HEK293 (cell line): Measurements from ENCODE around the gene RNF11.

Experiments used
- CTCF ChIA-PET: fragments of 350-600 bp; formaldehyde crosslinking; extraction: SDS; loops from one replicate; lab custom pipeline; 2021; ENCODE audit warnings: antibody characterized with exemption; lab: Yijun Ruan, JAX
- POLR2A ChIA-PET: fragments of 300-600 bp; formaldehyde crosslinking; extraction: SDS; loops from one replicate; lab custom pipeline; 2020; ENCODE audit warnings: antibody characterized with exemption, inconsistent platforms; lab: Yijun Ruan, JAX
- H3K27ac ChIP-seq: fragments of 200-500 bp; sonication (Bioruptor generic); 2 replicates; pipeline ENCODE4 v1.5.1; 2014; ENCODE audit warnings: low read depth, low read length, control low read depth, inconsistent platforms; ENCODE audit errors: extremely low read depth
- H3K36me3 ChIP-seq, 2 experiments: fragments of 200-500 bp in 1 of 2; sonication (Bioruptor generic) in 1 of 2; 1 replicate in 1 of 2; 2 replicates in 1 of 2; pipeline ENCODE4 v1.5.1; 2014 to 2017; ENCODE audit warnings: inconsistent platforms in 2 of 2, low read length in 2 of 2; ENCODE audit not compliant: control insufficient read depth in 2 of 2, insufficient read depth in 1 of 2
- H3K4me1 ChIP-seq: fragments of 200-500 bp; sonication (Bioruptor generic); 2 replicates; pipeline ENCODE4 v1.5.1; 2014; ENCODE audit warnings: mild to moderate bottlenecking, low read length, inconsistent platforms; ENCODE audit not compliant: control insufficient read depth, insufficient read depth
- H3K4me3 ChIP-seq: 2 replicates; pipeline ENCODE4 v1.5.1; 2011; ENCODE audit warnings: low read depth, mild to moderate bottlenecking, control low read depth, low read length, moderate library complexity
- H3K9me3 ChIP-seq: fragments of 200-500 bp; sonication (Bioruptor generic); 2 replicates; pipeline ENCODE4 v1.5.1; 2014; ENCODE audit warnings: low read depth, low read length, inconsistent platforms; ENCODE audit not compliant: control insufficient read depth, insufficient read depth
- HOXD13 ChIP-seq: sonication (generic); formaldehyde crosslinking; IDR thresholded peaks from 2 replicates; pipeline ENCODE4 v1.8.0; 2022; ENCODE audit warnings: missing genetic modification reagents, borderline replicate concordance
- OVOL3 ChIP-seq: fragments of 450-650 bp; formaldehyde crosslinking; IDR thresholded peaks from 2 replicates; pipeline ENCODE4 v1.5.1; 2016; ENCODE audit warnings: missing biosample characterization, missing genetic modification characterization
- SP7 ChIP-seq: fragments of 450-650 bp; formaldehyde crosslinking; IDR thresholded peaks from 2 replicates; pipeline ENCODE4 v1.5.1; 2016; ENCODE audit warnings: missing biosample characterization, missing genetic modification characterization
- YY1 ChIP-seq: fragments of 450-650 bp; formaldehyde crosslinking; IDR thresholded peaks from 2 replicates; pipeline ENCODE4 v1.5.1; 2018; ENCODE audit warnings: missing biosample characterization, missing genetic modification characterization
- ZBTB20 ChIP-seq: fragments of 450-650 bp; formaldehyde crosslinking; IDR thresholded peaks from 2 replicates; pipeline ENCODE4 v1.5.1; 2016; ENCODE audit warnings: missing biosample characterization, missing genetic modification characterization
- ZFP69B ChIP-seq: fragments of 450-650 bp; formaldehyde crosslinking; IDR thresholded peaks from 2 replicates; pipeline ENCODE4 v1.5.1; 2016; ENCODE audit warnings: missing biosample characterization, missing genetic modification characterization
- ZNF112 ChIP-seq: fragments of 450-650 bp; formaldehyde crosslinking; IDR thresholded peaks from 2 replicates; pipeline ENCODE4 v1.5.0; 2017; ENCODE audit warnings: missing biosample characterization, missing genetic modification characterization
- ZNF157 ChIP-seq: fragments of 450-650 bp; formaldehyde crosslinking; IDR thresholded peaks from 2 replicates; pipeline ENCODE4 v1.5.1; 2016; ENCODE audit warnings: missing biosample characterization, missing genetic modification characterization
- ZNF221 ChIP-seq: fragments of 450-650 bp; formaldehyde crosslinking; IDR thresholded peaks from 2 replicates; pipeline ENCODE4 v1.5.1; 2017; ENCODE audit warnings: missing biosample characterization, missing genetic modification characterization, borderline replicate concordance
- ZNF302 ChIP-seq: fragments of 450-650 bp; formaldehyde crosslinking; IDR thresholded peaks from 2 replicates; pipeline ENCODE4 v1.5.1; 2016; ENCODE audit warnings: missing biosample characterization, missing genetic modification characterization, low read depth
- ZNF366 ChIP-seq: fragments of 450-650 bp; formaldehyde crosslinking; conservative IDR thresholded peaks from 2 replicates; pipeline ENCODE4 v1.5.1; 2016; ENCODE audit warnings: missing biosample characterization, missing genetic modification characterization
- ZNF398 ChIP-seq: fragments of 450-650 bp; formaldehyde crosslinking; IDR thresholded peaks from 2 replicates; pipeline ENCODE4 v1.5.1; 2017; ENCODE audit warnings: missing biosample characterization, missing genetic modification characterization
- ZNF473 ChIP-seq: fragments of 450-650 bp; formaldehyde crosslinking; IDR thresholded peaks from 2 replicates; pipeline ENCODE4 v1.5.1; 2017; ENCODE audit warnings: missing biosample characterization, missing genetic modification characterization
- ZNF530 ChIP-seq: fragments of 450-650 bp; formaldehyde crosslinking; IDR thresholded peaks from 2 replicates; pipeline ENCODE4 v1.5.1; 2016; ENCODE audit warnings: low read depth, missing biosample characterization, missing genetic modification characterization
- ZNF549 ChIP-seq: fragments of 450-650 bp; IDR thresholded peaks from 2 replicates; pipeline ENCODE4 v1.5.1; 2018; ENCODE audit warnings: missing biosample characterization, missing genetic modification characterization, mild to moderate bottlenecking, inconsistent platforms, moderate library complexity
- ZNF558 ChIP-seq: fragments of 450-650 bp; formaldehyde crosslinking; IDR thresholded peaks from 2 replicates; pipeline ENCODE4 v1.5.1; 2016; ENCODE audit warnings: missing biosample characterization, missing genetic modification characterization
- ZNF561 ChIP-seq: fragments of 450-650 bp; IDR thresholded peaks from 2 replicates; pipeline ENCODE4 v1.5.1; 2018; ENCODE audit warnings: missing biosample characterization, missing genetic modification characterization, borderline replicate concordance
- ZNF571 ChIP-seq: fragments of 450-650 bp; formaldehyde crosslinking; IDR thresholded peaks from 2 replicates; pipeline ENCODE4 v1.5.0; 2017; ENCODE audit warnings: missing biosample characterization, missing genetic modification characterization
- ZNF621 ChIP-seq: fragments of 450-650 bp; formaldehyde crosslinking; IDR thresholded peaks from 2 replicates; pipeline ENCODE4 v1.5.1; 2017; ENCODE audit warnings: missing biosample characterization, missing genetic modification characterization
- ZNF624 ChIP-seq: fragments of 450-650 bp; formaldehyde crosslinking; IDR thresholded peaks from 2 replicates; pipeline ENCODE4 v1.5.1; 2017; ENCODE audit warnings: missing biosample characterization, missing genetic modification characterization
- ZNF692 ChIP-seq: fragments of 450-650 bp; formaldehyde crosslinking; IDR thresholded peaks from 2 replicates; pipeline ENCODE4 v1.5.1; 2016; ENCODE audit warnings: missing biosample characterization, missing genetic modification characterization
- ZNF776 ChIP-seq: fragments of 450-650 bp; formaldehyde crosslinking; IDR thresholded peaks from 2 replicates; pipeline ENCODE4 v1.5.0; 2017; ENCODE audit warnings: missing biosample characterization, missing genetic modification characterization, borderline replicate concordance
- ZNF777 ChIP-seq: fragments of 450-650 bp; formaldehyde crosslinking; IDR thresholded peaks from 2 replicates; pipeline ENCODE4 v1.5.1; 2017; ENCODE audit warnings: missing biosample characterization, missing genetic modification characterization, borderline replicate concordance
- ZSCAN23 ChIP-seq: fragments of 450-650 bp; formaldehyde crosslinking; IDR thresholded peaks from 2 replicates; pipeline ENCODE4 v1.5.1; 2016; ENCODE audit warnings: missing biosample characterization, missing genetic modification characterization
- ZSCAN30 ChIP-seq: fragments of 450-650 bp; IDR thresholded peaks from 2 replicates; pipeline ENCODE4 v1.5.1; 2018; ENCODE audit warnings: missing biosample characterization, mild to moderate bottlenecking, missing genetic modification characterization, moderate library complexity
- ZXDB ChIP-seq: fragments of 450-650 bp; formaldehyde crosslinking; IDR thresholded peaks from 2 replicates; pipeline ENCODE4 v1.5.1; 2016; ENCODE audit warnings: missing biosample characterization, missing genetic modification characterization
- TF ChIP-seq, protein P1 (sequence below): fragments of 450-650 bp; formaldehyde crosslinking; conservative IDR thresholded peaks from 2 replicates; pipeline ENCODE4 v1.5.1; 2016; ENCODE audit warnings: low read depth, missing biosample characterization, missing genetic modification characterization
- TF ChIP-seq, protein P2 (sequence below): fragments of 450-650 bp; formaldehyde crosslinking; IDR thresholded peaks from 2 replicates; pipeline ENCODE4 v1.5.1; 2016; ENCODE audit warnings: missing biosample characterization, missing genetic modification characterization

The RNF11 gene

GRCh38 chr1:51296383-51297357, 60.6 kb downstream of the RNF11 start:
- no peak overlapping the region for H3K27ac ChIP-seq
- peaks cover 0 to 19% of the 10 kb centered on the region in 2 experiments; a peak in 2 of 3 replicates for H3K36me3 ChIP-seq
- POLR2A ChIA-PET: interaction anchor here (0.7 to 1.2 kb wide), 2 partner anchors 12 to 50 kb away, joined by 4 to 6 read pairs; no protein-coding TSS in a partner anchor
- CTCF ChIA-PET: interaction anchor here (0.5 to 2.7 kb wide), 46 partner anchors 8 to 715 kb away, joined by 3 to 39 read pairs (median 4); partner anchors contain the start of genes CDKN2C and RNF11
- H3K4me1 ChIP-seq: no peaks in the 10 kb centered on the region
- no peaks in the 10 kb centered on the region for H3K9me3 ChIP-seq
- no peak overlapping the region for H3K4me3 ChIP-seq
- TF ChIP-seq ZNF558 (tag by site-specific recombination) (no peak), ZSCAN30 (tag by site-specific recombination) (no peak), ZNF692 (no peak; the same call in 1 of the 2 replicates), ZNF624 (no peak), ZNF530 (tag by site-specific recombination) (no peak), ZSCAN23 (no peak), ZFP69B (tag by site-specific recombination) (no peak), HOXD13 (CRISPR knock-in tag) (no peak), ZNF366 (tag by site-specific recombination) (0 out of 2 replicates have a peak, but pooled peaks have one; percentile 36), OVOL3 (tag by site-specific recombination) (no peak), ZNF777 (tag by site-specific recombination) (no peak), ZNF157 (tag by site-specific recombination) (no peak), ZNF473 (tag by site-specific recombination) (no peak), ZNF776 (tag by site-specific recombination) (no peak), ZNF398 (tag by site-specific recombination) (no peak), ZNF221 (no peak), ZNF561 (tag by site-specific recombination) (no peak), YY1 (tag by site-specific recombination) (no peak), ZNF621 (no peak), ZNF571 (tag by site-specific recombination) (no peak), ZBTB20 (tag by site-specific recombination) (no peak), SP7 (tag by site-specific recombination) (peak; percentile 47; the same call in 1 of the 2 replicates), ZNF112 (tag by site-specific recombination) (no peak), ZNF549 (tag by site-specific recombination) (no peak), ZXDB (tag by site-specific recombination) (0 out of 2 replicates have a peak, but pooled peaks have one; percentile 43), ZNF302 (tag by site-specific recombination) (no peak)
- TF ChIP-seq, protein P1, sequence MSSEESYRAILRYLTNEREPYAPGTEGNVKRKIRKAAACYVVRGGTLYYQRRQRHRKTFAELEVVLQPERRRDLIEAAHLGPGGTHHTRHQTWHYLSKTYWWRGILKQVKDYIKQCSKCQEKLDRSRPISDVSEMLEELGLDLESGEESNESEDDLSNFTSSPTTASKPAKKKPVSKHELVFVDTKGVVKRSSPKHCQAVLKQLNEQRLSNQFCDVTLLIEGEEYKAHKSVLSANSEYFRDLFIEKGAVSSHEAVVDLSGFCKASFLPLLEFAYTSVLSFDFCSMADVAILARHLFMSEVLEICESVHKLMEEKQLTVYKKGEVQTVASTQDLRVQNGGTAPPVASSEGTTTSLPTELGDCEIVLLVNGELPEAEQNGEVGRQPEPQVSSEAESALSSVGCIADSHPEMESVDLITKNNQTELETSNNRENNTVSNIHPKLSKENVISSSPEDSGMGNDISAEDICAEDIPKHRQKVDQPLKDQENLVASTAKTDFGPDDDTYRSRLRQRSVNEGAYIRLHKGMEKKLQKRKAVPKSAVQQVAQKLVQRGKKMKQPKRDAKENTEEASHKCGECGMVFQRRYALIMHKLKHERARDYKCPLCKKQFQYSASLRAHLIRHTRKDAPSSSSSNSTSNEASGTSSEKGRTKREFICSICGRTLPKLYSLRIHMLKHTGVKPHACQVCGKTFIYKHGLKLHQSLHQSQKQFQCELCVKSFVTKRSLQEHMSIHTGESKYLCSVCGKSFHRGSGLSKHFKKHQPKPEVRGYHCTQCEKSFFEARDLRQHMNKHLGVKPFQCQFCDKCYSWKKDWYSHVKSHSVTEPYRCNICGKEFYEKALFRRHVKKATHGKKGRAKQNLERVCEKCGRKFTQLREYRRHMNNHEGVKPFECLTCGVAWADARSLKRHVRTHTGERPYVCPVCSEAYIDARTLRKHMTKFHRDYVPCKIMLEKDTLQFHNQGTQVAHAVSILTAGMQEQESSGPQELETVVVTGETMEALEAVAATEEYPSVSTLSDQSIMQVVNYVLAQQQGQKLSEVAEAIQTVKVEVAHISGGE (tag by site-specific recombination): peak; percentile 88
- TF ChIP-seq, protein P2, sequence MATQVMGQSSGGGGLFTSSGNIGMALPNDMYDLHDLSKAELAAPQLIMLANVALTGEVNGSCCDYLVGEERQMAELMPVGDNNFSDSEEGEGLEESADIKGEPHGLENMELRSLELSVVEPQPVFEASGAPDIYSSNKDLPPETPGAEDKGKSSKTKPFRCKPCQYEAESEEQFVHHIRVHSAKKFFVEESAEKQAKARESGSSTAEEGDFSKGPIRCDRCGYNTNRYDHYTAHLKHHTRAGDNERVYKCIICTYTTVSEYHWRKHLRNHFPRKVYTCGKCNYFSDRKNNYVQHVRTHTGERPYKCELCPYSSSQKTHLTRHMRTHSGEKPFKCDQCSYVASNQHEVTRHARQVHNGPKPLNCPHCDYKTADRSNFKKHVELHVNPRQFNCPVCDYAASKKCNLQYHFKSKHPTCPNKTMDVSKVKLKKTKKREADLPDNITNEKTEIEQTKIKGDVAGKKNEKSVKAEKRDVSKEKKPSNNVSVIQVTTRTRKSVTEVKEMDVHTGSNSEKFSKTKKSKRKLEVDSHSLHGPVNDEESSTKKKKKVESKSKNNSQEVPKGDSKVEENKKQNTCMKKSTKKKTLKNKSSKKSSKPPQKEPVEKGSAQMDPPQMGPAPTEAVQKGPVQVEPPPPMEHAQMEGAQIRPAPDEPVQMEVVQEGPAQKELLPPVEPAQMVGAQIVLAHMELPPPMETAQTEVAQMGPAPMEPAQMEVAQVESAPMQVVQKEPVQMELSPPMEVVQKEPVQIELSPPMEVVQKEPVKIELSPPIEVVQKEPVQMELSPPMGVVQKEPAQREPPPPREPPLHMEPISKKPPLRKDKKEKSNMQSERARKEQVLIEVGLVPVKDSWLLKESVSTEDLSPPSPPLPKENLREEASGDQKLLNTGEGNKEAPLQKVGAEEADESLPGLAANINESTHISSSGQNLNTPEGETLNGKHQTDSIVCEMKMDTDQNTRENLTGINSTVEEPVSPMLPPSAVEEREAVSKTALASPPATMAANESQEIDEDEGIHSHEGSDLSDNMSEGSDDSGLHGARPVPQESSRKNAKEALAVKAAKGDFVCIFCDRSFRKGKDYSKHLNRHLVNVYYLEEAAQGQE (tag by site-specific recombination): no peak
